HepG2 (cell line): ENCODE data around the gene CBL.

Experiments used
- ESRRA ChIP-seq: sonication (generic); formaldehyde crosslinking; IDR thresholded peaks from 2 replicates; pipeline ENCODE4 v1.5.1; 2020; ENCODE audit warnings: mild to moderate bottlenecking, low read depth, missing genetic modification reagents
- JUND ChIP-seq: sonication (generic); formaldehyde crosslinking; IDR thresholded peaks from 2 replicates; pipeline ENCODE4 v1.8.0; 2022; ENCODE audit warnings: mild to moderate bottlenecking, missing genetic modification reagents
- MED8 ChIP-seq: sonication (generic); formaldehyde crosslinking; IDR thresholded peaks from 2 replicates; pipeline ENCODE4 v1.8.1; 2023; ENCODE audit warnings: mild to moderate bottlenecking, missing genetic modification reagents; ENCODE audit not compliant: insufficient replicate concordance
- POLR2A ChIP-seq, 2 experiments: IDR thresholded peaks; 2 replicates each; pipeline ENCODE4 v1.6.1; 2011; ENCODE audit warnings: low read depth in 2 of 2, low read length in 2 of 2, mild to moderate bottlenecking in 1 of 2, moderate library complexity in 1 of 2; ENCODE audit not compliant: insufficient read depth in 1 of 2
- PPARG ChIP-seq: conservative IDR thresholded peaks from 2 replicates; pipeline ENCODE4 v1.6.1; 2016; ENCODE audit warnings: missing biosample characterization, missing genetic modification reagents
- SETDB1 ChIP-seq: sonication (generic); formaldehyde crosslinking; IDR thresholded peaks from 2 replicates; pipeline ENCODE4 v1.5.1; 2020; ENCODE audit warnings: missing genetic modification reagents, mild to moderate bottlenecking, borderline replicate concordance
- SIN3A ChIP-seq: IDR thresholded peaks from 2 replicates; pipeline ENCODE4 v1.6.1; 2011; ENCODE audit warnings: low read depth, mild to moderate bottlenecking, control low read depth, low read length, borderline replicate concordance
- SMAD1 ChIP-seq: sonication (generic); formaldehyde crosslinking; IDR thresholded peaks from 2 replicates; pipeline ENCODE4 v1.4.0; 2020; ENCODE audit warnings: missing genetic modification reagents, low read depth, mild to moderate bottlenecking, borderline replicate concordance
- TRIM24 ChIP-seq: sonication (generic); formaldehyde crosslinking; IDR thresholded peaks from 2 replicates; pipeline ENCODE4 v1.8.0; 2022; ENCODE audit warnings: mild to moderate bottlenecking, missing genetic modification reagents
- ZNF773 ChIP-seq: sonication (generic); formaldehyde crosslinking; IDR thresholded peaks from 2 replicates; pipeline ENCODE4 v1.4.0; 2020; ENCODE audit warnings: missing genetic modification reagents, borderline replicate concordance
- ZNF777 ChIP-seq: sonication (generic); formaldehyde crosslinking; IDR thresholded peaks from 2 replicates; pipeline ENCODE4 v1.4.0; 2020; ENCODE audit warnings: missing genetic modification reagents
- TF ChIP-seq, protein P1 (sequence below): sonication (generic); formaldehyde crosslinking; IDR thresholded peaks from 2 replicates; pipeline ENCODE4 v1.5.0; 2020; ENCODE audit warnings: mild to moderate bottlenecking, missing genetic modification reagents, moderate library complexity
- TF ChIP-seq, protein P2 (sequence below), 2 experiments: fragments of 450-650 bp in 1 of 2; sonication (generic) in 1 of 2; formaldehyde crosslinking; IDR thresholded peaks; 2 replicates each; pipeline versions ENCODE4 v1.5.0 to v1.8.0; 2020 to 2022; ENCODE audit warnings: mild to moderate bottlenecking in 1 of 2, missing genetic modification reagents in 1 of 2
- TF ChIP-seq, protein P3 (sequence below): sonication (generic); formaldehyde crosslinking; IDR thresholded peaks from 2 replicates; pipeline ENCODE4 v1.4.0; 2020; ENCODE audit warnings: missing genetic modification reagents, mild to moderate bottlenecking, borderline replicate concordance

DNA sequence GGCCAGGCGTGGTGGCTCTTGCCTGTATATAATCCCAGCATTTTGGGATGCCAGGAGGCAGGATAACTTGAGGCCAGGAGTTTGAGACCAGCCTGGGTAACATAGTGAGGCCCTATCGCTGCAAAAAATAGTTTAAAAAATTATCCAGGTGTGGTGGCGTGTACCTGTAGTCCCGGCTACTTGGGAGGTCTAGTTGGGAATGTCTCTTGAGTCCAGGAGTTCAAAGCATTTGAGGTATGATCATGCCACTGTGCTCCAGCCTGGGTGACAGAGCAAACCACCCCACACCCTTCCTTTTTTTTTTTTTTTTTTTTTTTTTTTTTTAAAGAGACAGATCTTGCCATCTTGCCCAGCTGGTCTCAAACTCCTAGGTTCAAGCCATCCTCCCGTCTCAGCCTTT is 16.8 kb downstream of the CBL start:
- no peak for TF ChIP-seq ZNF773
- no peak for TF ChIP-seq SIN3A
- TF ChIP-seq, protein P1, sequence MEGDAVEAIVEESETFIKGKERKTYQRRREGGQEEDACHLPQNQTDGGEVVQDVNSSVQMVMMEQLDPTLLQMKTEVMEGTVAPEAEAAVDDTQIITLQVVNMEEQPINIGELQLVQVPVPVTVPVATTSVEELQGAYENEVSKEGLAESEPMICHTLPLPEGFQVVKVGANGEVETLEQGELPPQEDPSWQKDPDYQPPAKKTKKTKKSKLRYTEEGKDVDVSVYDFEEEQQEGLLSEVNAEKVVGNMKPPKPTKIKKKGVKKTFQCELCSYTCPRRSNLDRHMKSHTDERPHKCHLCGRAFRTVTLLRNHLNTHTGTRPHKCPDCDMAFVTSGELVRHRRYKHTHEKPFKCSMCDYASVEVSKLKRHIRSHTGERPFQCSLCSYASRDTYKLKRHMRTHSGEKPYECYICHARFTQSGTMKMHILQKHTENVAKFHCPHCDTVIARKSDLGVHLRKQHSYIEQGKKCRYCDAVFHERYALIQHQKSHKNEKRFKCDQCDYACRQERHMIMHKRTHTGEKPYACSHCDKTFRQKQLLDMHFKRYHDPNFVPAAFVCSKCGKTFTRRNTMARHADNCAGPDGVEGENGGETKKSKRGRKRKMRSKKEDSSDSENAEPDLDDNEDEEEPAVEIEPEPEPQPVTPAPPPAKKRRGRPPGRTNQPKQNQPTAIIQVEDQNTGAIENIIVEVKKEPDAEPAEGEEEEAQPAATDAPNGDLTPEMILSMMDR (CRISPR knock-in tag), result no peak
- no peak for TF ChIP-seq POLR2A (IDR thresholded peaks at IDR 0.05; ENCODE audit: insufficient read depth in 1 of 2, low read depth in 2 of 2, low read length in 2 of 2)
- no peak for TF ChIP-seq ESRRA (CRISPR knock-in tag)
- no peak for TF ChIP-seq SMAD1 (CRISPR knock-in tag)
- no peak for TF ChIP-seq MED8 (CRISPR knock-in tag)
- TF ChIP-seq ZNF777 (CRISPR knock-in tag), result no peak
- TF ChIP-seq, protein P2, sequence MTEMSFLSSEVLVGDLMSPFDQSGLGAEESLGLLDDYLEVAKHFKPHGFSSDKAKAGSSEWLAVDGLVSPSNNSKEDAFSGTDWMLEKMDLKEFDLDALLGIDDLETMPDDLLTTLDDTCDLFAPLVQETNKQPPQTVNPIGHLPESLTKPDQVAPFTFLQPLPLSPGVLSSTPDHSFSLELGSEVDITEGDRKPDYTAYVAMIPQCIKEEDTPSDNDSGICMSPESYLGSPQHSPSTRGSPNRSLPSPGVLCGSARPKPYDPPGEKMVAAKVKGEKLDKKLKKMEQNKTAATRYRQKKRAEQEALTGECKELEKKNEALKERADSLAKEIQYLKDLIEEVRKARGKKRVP (CRISPR knock-in tag; IDR thresholded peaks at IDR 0.05), result no peak
- no peak for TF ChIP-seq PPARG
- TF ChIP-seq, protein P3, sequence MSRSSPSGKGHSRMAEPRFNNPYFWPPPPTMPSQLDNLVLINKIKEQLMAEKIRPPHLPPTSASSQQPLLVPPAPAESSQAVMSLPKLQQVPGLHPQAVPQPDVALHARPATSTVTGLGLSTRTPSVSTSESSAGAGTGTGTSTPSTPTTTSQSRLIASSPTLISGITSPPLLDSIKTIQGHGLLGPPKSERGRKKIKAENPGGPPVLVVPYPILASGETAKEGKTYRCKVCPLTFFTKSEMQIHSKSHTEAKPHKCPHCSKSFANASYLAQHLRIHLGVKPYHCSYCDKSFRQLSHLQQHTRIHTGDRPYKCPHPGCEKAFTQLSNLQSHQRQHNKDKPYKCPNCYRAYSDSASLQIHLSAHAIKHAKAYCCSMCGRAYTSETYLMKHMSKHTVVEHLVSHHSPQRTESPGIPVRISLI (CRISPR knock-in tag), result no peak
- no peak for TF ChIP-seq SETDB1 (CRISPR knock-in tag)
- no peak for TF ChIP-seq JUND (CRISPR knock-in tag)
- TF ChIP-seq TRIM24 (CRISPR knock-in tag), result no peak
